HEK293 (cell line): Measurements from ENCODE around the gene IZUMO4.

Source experiments
- CTCF ChIA-PET: fragments of 350-600 bp; formaldehyde crosslinking; extraction: SDS; loops from one replicate; lab custom pipeline; 2021; ENCODE audit warnings: antibody characterized with exemption; lab: Yijun Ruan, JAX
- POLR2A ChIA-PET: fragments of 300-600 bp; formaldehyde crosslinking; extraction: SDS; loops from one replicate; lab custom pipeline; 2020; ENCODE audit warnings: antibody characterized with exemption, inconsistent platforms; lab: Yijun Ruan, JAX
- H3K27ac ChIP-seq: fragments of 200-500 bp; sonication (Bioruptor generic); 2 replicates; pipeline ENCODE4 v1.5.1; 2014; ENCODE audit warnings: low read depth, low read length, control low read depth, inconsistent platforms; ENCODE audit errors: extremely low read depth
- H3K36me3 ChIP-seq, 2 experiments: fragments of 200-500 bp in 1 of 2; sonication (Bioruptor generic) in 1 of 2; 1 replicate in 1 of 2; 2 replicates in 1 of 2; pipeline ENCODE4 v1.5.1; 2014 to 2017; ENCODE audit warnings: inconsistent platforms in 2 of 2, low read length in 2 of 2; ENCODE audit not compliant: control insufficient read depth in 2 of 2, insufficient read depth in 1 of 2
- H3K4me1 ChIP-seq: fragments of 200-500 bp; sonication (Bioruptor generic); 2 replicates; pipeline ENCODE4 v1.5.1; 2014; ENCODE audit warnings: mild to moderate bottlenecking, low read length, inconsistent platforms; ENCODE audit not compliant: control insufficient read depth, insufficient read depth
- H3K4me3 ChIP-seq: 2 replicates; pipeline ENCODE4 v1.5.1; 2011; ENCODE audit warnings: low read depth, mild to moderate bottlenecking, control low read depth, low read length, moderate library complexity
- H3K9me3 ChIP-seq: fragments of 200-500 bp; sonication (Bioruptor generic); 2 replicates; pipeline ENCODE4 v1.5.1; 2014; ENCODE audit warnings: low read depth, low read length, inconsistent platforms; ENCODE audit not compliant: control insufficient read depth, insufficient read depth
- KLF1 ChIP-seq: fragments of 450-650 bp; formaldehyde crosslinking; IDR thresholded peaks from 2 replicates; pipeline ENCODE4 v1.5.1; 2016; ENCODE audit warnings: missing biosample characterization, missing genetic modification characterization
- PBX3 ChIP-seq: sonication (generic); formaldehyde crosslinking; IDR thresholded peaks from 2 replicates; pipeline ENCODE4 v1.8.1; 2022; ENCODE audit warnings: mild to moderate bottlenecking, moderate library complexity, missing genetic modification reagents
- SCRT1 ChIP-seq: fragments of 450-650 bp; formaldehyde crosslinking; IDR thresholded peaks from 2 replicates; pipeline ENCODE4 v1.5.1; 2016; ENCODE audit warnings: missing biosample characterization, missing genetic modification characterization, borderline replicate concordance
- ZBTB6 ChIP-seq: fragments of 450-650 bp; formaldehyde crosslinking; IDR thresholded peaks from 2 replicates; pipeline ENCODE4 v1.5.1; 2017; ENCODE audit warnings: missing biosample characterization, missing genetic modification characterization
- ZFHX2 ChIP-seq: fragments of 450-650 bp; formaldehyde crosslinking; conservative IDR thresholded peaks from 2 replicates; pipeline ENCODE4 v1.5.1; 2016; ENCODE audit warnings: missing biosample characterization, missing genetic modification characterization
- ZFP41 ChIP-seq: fragments of 450-650 bp; formaldehyde crosslinking; IDR thresholded peaks from 2 replicates; pipeline ENCODE4 v1.5.1; 2016; ENCODE audit warnings: missing biosample characterization, missing genetic modification characterization, borderline replicate concordance
- ZIC2 ChIP-seq: fragments of 450-650 bp; formaldehyde crosslinking; IDR thresholded peaks from 2 replicates; pipeline ENCODE4 v1.5.1; 2016; ENCODE audit warnings: missing biosample characterization, missing genetic modification characterization
- ZNF266 ChIP-seq: fragments of 450-650 bp; formaldehyde crosslinking; IDR thresholded peaks from 2 replicates; pipeline ENCODE4 v1.5.1; 2016; ENCODE audit warnings: missing biosample characterization, missing genetic modification characterization, low read depth
- ZNF341 ChIP-seq: fragments of 450-650 bp; formaldehyde crosslinking; IDR thresholded peaks from 2 replicates; pipeline ENCODE4; 2016; ENCODE audit warnings: low read depth, missing biosample characterization, missing genetic modification characterization
- ZNF366 ChIP-seq: fragments of 450-650 bp; formaldehyde crosslinking; conservative IDR thresholded peaks from 2 replicates; pipeline ENCODE4 v1.5.1; 2016; ENCODE audit warnings: missing biosample characterization, missing genetic modification characterization
- ZNF513 ChIP-seq: fragments of 450-650 bp; IDR thresholded peaks from 2 replicates; pipeline ENCODE4 v1.5.1; 2018; ENCODE audit warnings: missing biosample characterization, missing genetic modification characterization
- ZSCAN23 ChIP-seq: fragments of 450-650 bp; formaldehyde crosslinking; IDR thresholded peaks from 2 replicates; pipeline ENCODE4 v1.5.1; 2016; ENCODE audit warnings: missing biosample characterization, missing genetic modification characterization
- TF ChIP-seq, protein P1 (sequence below): fragments of 450-650 bp; formaldehyde crosslinking; IDR thresholded peaks from 2 replicates; pipeline ENCODE4 v1.5.1; 2016; ENCODE audit warnings: missing biosample characterization, missing genetic modification characterization, low read depth
- TF ChIP-seq, protein P2 (sequence below): fragments of 450-650 bp; formaldehyde crosslinking; IDR thresholded peaks from 2 replicates; pipeline ENCODE4 v1.5.1; 2016; ENCODE audit warnings: missing biosample characterization, missing genetic modification characterization
- TF ChIP-seq, protein P3 (sequence below): fragments of 450-650 bp; formaldehyde crosslinking; IDR thresholded peaks from 2 replicates; pipeline ENCODE4 v1.5.1; 2016; ENCODE audit warnings: missing biosample characterization, missing genetic modification characterization

The IZUMO4 gene

GRCh38 chr19:2053601-2054389 lies 42.9 kb upstream of the IZUMO4 start:
- H3K36me3 ChIP-seq: peaks cover 0 to 9% of the 10 kb centered on the region in 2 experiments; a peak in 1 of 3 replicates
- POLR2A ChIA-PET: no interaction called here
- CTCF ChIA-PET: interaction anchor here (0.6 to 1.1 kb wide), 2 partner anchors 16 to 162 kb away, joined by 3 to 8 read pairs; no protein-coding TSS in a partner anchor
- no peaks in the 10 kb centered on the region for H3K9me3 ChIP-seq
- TF ChIP-seq, protein P1, sequence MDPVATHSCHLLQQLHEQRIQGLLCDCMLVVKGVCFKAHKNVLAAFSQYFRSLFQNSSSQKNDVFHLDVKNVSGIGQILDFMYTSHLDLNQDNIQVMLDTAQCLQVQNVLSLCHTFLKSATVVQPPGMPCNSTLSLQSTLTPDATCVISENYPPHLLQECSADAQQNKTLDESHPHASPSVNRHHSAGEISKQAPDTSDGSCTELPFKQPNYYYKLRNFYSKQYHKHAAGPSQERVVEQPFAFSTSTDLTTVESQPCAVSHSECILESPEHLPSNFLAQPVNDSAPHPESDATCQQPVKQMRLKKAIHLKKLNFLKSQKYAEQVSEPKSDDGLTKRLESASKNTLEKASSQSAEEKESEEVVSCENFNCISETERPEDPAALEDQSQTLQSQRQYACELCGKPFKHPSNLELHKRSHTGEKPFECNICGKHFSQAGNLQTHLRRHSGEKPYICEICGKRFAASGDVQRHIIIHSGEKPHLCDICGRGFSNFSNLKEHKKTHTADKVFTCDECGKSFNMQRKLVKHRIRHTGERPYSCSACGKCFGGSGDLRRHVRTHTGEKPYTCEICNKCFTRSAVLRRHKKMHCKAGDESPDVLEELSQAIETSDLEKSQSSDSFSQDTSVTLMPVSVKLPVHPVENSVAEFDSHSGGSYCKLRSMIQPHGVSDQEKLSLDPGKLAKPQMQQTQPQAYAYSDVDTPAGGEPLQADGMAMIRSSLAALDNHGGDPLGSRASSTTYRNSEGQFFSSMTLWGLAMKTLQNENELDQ: no peak
- no peak for TF ChIP-seq ZSCAN23 (tag by site-specific recombination)
- H3K4me3 ChIP-seq: no peak overlapping the region
- no peak overlapping the region for H3K27ac ChIP-seq
- peaks cover 3% of the 10 kb centered on the region; the same call in 1 of the 2 replicates for H3K4me1 ChIP-seq

- TF ChIP-seq, protein P2, sequence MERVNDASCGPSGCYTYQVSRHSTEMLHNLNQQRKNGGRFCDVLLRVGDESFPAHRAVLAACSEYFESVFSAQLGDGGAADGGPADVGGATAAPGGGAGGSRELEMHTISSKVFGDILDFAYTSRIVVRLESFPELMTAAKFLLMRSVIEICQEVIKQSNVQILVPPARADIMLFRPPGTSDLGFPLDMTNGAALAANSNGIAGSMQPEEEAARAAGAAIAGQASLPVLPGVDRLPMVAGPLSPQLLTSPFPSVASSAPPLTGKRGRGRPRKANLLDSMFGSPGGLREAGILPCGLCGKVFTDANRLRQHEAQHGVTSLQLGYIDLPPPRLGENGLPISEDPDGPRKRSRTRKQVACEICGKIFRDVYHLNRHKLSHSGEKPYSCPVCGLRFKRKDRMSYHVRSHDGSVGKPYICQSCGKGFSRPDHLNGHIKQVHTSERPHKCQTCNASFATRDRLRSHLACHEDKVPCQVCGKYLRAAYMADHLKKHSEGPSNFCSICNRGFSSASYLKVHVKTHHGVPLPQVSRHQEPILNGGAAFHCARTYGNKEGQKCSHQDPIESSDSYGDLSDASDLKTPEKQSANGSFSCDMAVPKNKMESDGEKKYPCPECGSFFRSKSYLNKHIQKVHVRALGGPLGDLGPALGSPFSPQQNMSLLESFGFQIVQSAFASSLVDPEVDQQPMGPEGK (tag by site-specific recombination): no peak
- TF ChIP-seq ZFP41 (tag by site-specific recombination) (no peak), PBX3 (CRISPR knock-in tag) (no peak), KLF1 (tag by site-specific recombination) (peak; percentile 87), ZIC2 (tag by site-specific recombination) (peak; percentile 40), ZBTB6 (tag by site-specific recombination) (peak; percentile 44; the same call in 1 of the 2 replicates), ZNF266 (no peak), SCRT1 (tag by site-specific recombination) (no peak), ZNF513 (tag by site-specific recombination) (no peak), ZFHX2 (tag by site-specific recombination) (0 out of 2 replicates have a peak, but pooled peaks have one; percentile 13), ZNF341 (tag by site-specific recombination) (no peak), ZNF366 (tag by site-specific recombination) (no peak)
- TF ChIP-seq, protein P3, sequence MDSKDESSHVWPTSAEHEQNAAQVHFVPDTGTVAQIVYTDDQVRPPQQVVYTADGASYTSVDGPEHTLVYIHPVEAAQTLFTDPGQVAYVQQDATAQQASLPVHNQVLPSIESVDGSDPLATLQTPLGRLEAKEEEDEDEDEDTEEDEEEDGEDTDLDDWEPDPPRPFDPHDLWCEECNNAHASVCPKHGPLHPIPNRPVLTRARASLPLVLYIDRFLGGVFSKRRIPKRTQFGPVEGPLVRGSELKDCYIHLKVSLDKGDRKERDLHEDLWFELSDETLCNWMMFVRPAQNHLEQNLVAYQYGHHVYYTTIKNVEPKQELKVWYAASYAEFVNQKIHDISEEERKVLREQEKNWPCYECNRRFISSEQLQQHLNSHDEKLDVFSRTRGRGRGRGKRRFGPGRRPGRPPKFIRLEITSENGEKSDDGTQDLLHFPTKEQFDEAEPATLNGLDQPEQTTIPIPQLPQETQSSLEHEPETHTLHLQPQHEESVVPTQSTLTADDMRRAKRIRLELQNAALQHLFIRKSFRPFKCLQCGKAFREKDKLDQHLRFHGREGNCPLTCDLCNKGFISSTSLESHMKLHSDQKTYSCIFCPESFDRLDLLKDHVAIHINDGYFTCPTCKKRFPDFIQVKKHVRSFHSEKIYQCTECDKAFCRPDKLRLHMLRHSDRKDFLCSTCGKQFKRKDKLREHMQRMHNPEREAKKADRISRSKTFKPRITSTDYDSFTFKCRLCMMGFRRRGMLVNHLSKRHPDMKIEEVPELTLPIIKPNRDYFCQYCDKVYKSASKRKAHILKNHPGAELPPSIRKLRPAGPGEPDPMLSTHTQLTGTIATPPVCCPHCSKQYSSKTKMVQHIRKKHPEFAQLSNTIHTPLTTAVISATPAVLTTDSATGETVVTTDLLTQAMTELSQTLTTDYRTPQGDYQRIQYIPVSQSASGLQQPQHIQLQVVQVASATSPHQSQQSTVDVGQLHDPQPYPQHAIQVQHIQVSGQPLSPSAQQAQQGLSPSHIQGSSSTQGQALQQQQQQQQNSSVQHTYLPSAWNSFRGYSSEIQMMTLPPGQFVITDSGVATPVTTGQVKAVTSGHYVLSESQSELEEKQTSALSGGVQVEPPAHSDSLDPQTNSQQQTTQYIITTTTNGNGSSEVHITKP: no peak
- POLR2A ChIA-PET: no interaction called here
- no peaks in the 10 kb centered on the region for H3K36me3 ChIP-seq
- H3K4me1 ChIP-seq: peaks cover 4% of the 10 kb centered on the region; the same call in 1 of the 2 replicates
- no peak overlapping the region for H3K27ac ChIP-seq
- CTCF ChIA-PET: interaction anchor here (0.6 to 1.1 kb wide), 3 partner anchors 8 to 27 kb away, joined by 3 to 8 read pairs (median 4); no protein-coding TSS in a partner anchor
- H3K9me3 ChIP-seq: no peaks in the 10 kb centered on the region
- H3K4me3 ChIP-seq: no peak overlapping the region
Measured at GRCh38 chr19:2054763-2055162, 42.0 kb upstream of the IZUMO4 start.
